Smooth muscle cell (in vitro differentiated cells): Measurements from ENCODE around the gene ASAP3. TPM values are rescaled to one million over a fixed set of nuclear protein-coding genes. Genes with fewer than 3 reads are reported as not detected.

ENCODE experiments used
- DNase-seq: peaks from one replicate; lab custom pipeline; 2025; ENCODE audit not compliant: unreplicated experiment; lab: John Stamatoyannopoulos, UW
- H2AFZ ChIP-seq: fragments of 200-600 bp; sonication (generic); 2 replicates; pipeline ENCODE4 v1.6.0; 2016; ENCODE audit warnings: antibody characterized with exemption, low read depth, mild to moderate bottlenecking
- H3F3A ChIP-seq: fragments of 200-600 bp; sonication (generic); 2 replicates; pipeline ENCODE4 v1.6.0; 2017; ENCODE audit warnings: antibody characterized with exemption, low read depth
- H3K27ac ChIP-seq: fragments of 200-600 bp; sonication (generic); 2 replicates; pipeline ENCODE4 v1.5.1; 2016; ENCODE audit warnings: low read depth, mild to moderate bottlenecking
- H3K27me3 ChIP-seq: fragments of 200-600 bp; sonication (generic); 2 replicates; pipeline ENCODE4 v1.6.1; 2016; ENCODE audit warnings: low read depth, mild to moderate bottlenecking
- H3K36me3 ChIP-seq: fragments of 200-600 bp; sonication (generic); 2 replicates; pipeline ENCODE4 v1.5.1; 2016; ENCODE audit warnings: low read depth
- H3K4me1 ChIP-seq: fragments of 200-600 bp; sonication (generic); 2 replicates; pipeline ENCODE4 v1.5.1; 2016; ENCODE audit warnings: low read depth
- H3K4me2 ChIP-seq: fragments of 200-600 bp; sonication (generic); 2 replicates; pipeline ENCODE4 v1.6.0; 2016; ENCODE audit warnings: mild to moderate bottlenecking
- H3K4me3 ChIP-seq: fragments of 200-600 bp; sonication (generic); 2 replicates; pipeline ENCODE4 v1.5.1; 2016; ENCODE audit warnings: mild to moderate bottlenecking
- H3K79me2 ChIP-seq: fragments of 200-600 bp; sonication (generic); 2 replicates; pipeline ENCODE4 v1.6.0; 2016; ENCODE audit warnings: low read depth, mild to moderate bottlenecking
- H3K9ac ChIP-seq: fragments of 200-600 bp; sonication (generic); 2 replicates; pipeline ENCODE4 v1.6.0; 2016; ENCODE audit warnings: low read depth
- H3K9me3 ChIP-seq: fragments of 200-600 bp; sonication (generic); replicated peaks from 2 replicates; pipeline ENCODE4 v1.5.1; 2016; ENCODE audit warnings: low read depth
- H4K20me1 ChIP-seq: fragments of 200-600 bp; sonication (generic); 2 replicates; pipeline ENCODE4 v1.6.0; 2016; ENCODE audit warnings: low read depth
- WGBS: methylation state at CpG from one replicate; pipeline ENCODE4 v1.1.7; 2016; ENCODE audit warnings: low lambda C conversion rate; 5-methylcytosine and 5-hydroxymethylcytosine counted together
- polyA plus RNA-seq: library from polyadenylated mRNA; unstranded; fragments of >200 nt; fragmentation: Nextera tagmentation; extraction: Ambion mirVana; gene quantifications from 2 replicates; pipeline ENCODE4 v1.2.1, GENCODE V29; 2016
- total RNA-seq: library from RNA; depleted of rRNA; stranded (reverse); fragments of >200 nt; gene quantifications from 2 replicates; pipeline ENCODE4 v1.2.3, GENCODE V29; 2014
- TF ChIP-seq, protein P1 (sequence below): fragments of 200-600 bp; sonication (generic); IDR thresholded peaks from 2 replicates; pipeline ENCODE4 v1.5.1; 2017; ENCODE audit warnings: borderline replicate concordance, mild to moderate bottlenecking, antibody characterized with exemption; ENCODE audit not compliant: insufficient read depth, poor library complexity, severe bottlenecking

The ASAP3 gene
- total and polyA plus RNA-seq, 2 experiments from 2014 or later = 16.3 to 28.9 TPM

DNA sequence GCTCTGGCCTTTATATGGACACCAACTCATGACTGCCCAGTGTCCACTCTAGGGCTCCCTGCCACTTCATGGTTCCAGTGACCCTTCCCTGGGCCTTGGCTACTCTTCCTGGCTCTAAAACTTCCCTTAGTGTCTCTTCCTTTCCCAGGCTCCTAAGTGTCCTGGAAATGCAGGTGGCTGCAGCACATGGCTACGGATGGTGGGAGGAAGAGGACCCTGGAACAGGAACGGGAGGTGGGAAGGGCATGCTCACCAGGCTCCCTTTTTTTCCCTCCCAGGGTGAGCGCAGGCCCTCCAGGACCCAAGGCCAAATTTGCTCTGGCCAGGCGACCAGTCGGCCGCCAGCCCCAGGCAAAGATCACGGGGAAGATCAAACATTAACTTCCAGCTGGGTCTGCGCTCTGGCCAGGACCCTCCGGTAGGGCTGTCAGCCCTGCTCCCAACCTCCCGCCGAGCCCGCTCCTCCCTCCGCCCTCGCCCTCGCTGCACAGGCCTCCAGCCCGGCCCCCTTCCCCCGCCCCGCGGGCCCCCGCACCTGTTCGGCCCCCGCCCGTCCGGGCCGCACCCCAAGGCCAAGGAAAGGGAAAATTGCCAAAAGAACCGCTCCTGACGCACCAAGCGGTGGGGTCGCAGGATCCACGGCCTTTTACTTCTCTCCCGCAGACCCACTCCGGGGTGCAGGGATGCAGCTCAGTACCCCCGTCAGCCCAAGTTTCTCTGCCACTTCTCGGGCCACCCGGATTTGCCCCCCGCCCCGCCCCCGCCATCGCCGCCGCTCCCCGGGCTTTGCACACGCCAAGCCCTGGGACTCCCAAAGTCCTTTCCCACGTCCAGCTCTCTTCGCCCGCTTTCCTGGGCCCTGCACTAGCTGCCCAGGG is 60.3 kb downstream of the ASAP3 start:
- no peaks in the 10 kb centered on the region for H3K36me3 ChIP-seq
- no peaks in the 10 kb centered on the region for H4K20me1 ChIP-seq
- WGBS = 18% methylated on average over 32 of the region's 46 CpGs
- DNase-seq = no peak
- H3K4me2 ChIP-seq = peak overlapping the region; percentile 97
- H3K27ac ChIP-seq = no peak overlapping the region
- H3K9me3 ChIP-seq = no peaks in the 10 kb centered on the region
- TF ChIP-seq, protein P1, sequence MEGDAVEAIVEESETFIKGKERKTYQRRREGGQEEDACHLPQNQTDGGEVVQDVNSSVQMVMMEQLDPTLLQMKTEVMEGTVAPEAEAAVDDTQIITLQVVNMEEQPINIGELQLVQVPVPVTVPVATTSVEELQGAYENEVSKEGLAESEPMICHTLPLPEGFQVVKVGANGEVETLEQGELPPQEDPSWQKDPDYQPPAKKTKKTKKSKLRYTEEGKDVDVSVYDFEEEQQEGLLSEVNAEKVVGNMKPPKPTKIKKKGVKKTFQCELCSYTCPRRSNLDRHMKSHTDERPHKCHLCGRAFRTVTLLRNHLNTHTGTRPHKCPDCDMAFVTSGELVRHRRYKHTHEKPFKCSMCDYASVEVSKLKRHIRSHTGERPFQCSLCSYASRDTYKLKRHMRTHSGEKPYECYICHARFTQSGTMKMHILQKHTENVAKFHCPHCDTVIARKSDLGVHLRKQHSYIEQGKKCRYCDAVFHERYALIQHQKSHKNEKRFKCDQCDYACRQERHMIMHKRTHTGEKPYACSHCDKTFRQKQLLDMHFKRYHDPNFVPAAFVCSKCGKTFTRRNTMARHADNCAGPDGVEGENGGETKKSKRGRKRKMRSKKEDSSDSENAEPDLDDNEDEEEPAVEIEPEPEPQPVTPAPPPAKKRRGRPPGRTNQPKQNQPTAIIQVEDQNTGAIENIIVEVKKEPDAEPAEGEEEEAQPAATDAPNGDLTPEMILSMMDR = no peak
- no peaks in the 10 kb centered on the region for H3K27me3 ChIP-seq
- peak overlapping the region; percentile 60 for H3K4me3 ChIP-seq
- peaks cover 3% of the 10 kb centered on the region for H3F3A ChIP-seq
- H3K9ac ChIP-seq = no peak overlapping the region
- H2AFZ ChIP-seq = peak overlapping the region; percentile 84
- no peaks in the 10 kb centered on the region for H3K79me2 ChIP-seq
- H3K4me1 ChIP-seq = peaks cover 8% of the 10 kb centered on the region

DNA sequence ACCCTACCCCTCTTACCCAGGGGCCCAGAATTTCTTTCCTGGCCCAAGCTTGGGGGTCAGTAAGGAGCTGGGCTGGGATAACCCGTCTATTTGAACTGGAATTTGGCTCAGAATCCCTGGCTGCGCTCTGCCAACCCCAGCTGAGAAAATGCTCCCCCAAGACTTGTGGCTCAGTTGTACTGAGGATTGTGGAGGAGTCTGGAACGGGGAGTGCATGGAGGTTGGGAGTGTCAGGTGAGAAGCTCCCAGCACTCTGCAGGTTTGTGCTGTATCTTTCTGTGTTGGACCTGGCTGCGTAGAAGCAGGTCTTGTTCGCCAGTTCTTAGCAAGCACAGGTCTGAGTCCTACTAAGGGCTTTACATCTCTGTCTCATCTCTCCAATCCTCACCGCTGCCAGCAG is 61.0 kb downstream of the ASAP3 start:
- peak overlapping the region; percentile 60 for H3K4me3 ChIP-seq
- no peak overlapping the region for H3K9ac ChIP-seq

DNA sequence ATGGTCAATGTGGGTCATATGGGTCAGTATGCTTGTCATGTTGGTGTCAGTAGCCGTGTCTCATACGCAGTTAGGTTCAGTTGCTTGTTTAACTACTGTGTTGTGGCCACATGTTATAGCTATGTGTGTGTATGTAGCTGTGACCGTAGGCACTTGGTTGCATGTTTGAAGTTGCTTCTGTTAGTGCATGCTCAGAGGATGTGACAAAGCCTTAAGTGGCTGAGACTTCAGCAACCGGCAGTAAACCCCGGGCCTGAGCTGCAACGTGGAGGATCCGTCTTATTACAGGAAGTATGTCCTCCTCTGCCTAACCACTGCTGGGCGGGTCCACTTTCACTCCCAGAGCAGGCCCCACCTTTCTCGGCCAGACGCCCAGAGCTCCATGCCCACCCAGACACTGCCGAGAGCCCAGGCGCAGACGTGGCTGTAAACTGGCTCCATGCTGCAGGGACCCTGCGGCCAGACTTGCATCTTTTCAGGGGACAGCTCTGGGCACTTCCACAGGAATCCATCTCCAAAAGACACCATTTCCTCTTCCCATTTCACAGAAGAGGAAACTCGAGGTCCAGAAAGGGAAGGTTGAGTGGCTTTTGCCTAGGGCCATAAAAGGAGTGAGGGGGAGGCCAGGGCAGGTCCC is 61.6 kb downstream of the ASAP3 start:
- Histone ChIP-seq H3K79me2 (no peaks in the 10 kb centered on the region), H3K27ac (peak overlapping the region; percentile 47), H3K4me3 (no peak overlapping the region), H3K9me3 (no peaks in the 10 kb centered on the region), H3K4me1 (peaks cover 8% of the 10 kb centered on the region), H3K36me3 (no peaks in the 10 kb centered on the region), H4K20me1 (no peaks in the 10 kb centered on the region), H2AFZ (no peak overlapping the region), H3F3A (peaks cover 3% of the 10 kb centered on the region), H3K9ac (no peak overlapping the region), H3K27me3 (no peaks in the 10 kb centered on the region), H3K4me2 (peak overlapping the region; percentile 97)
- peak; percentile 48 for DNase-seq
- TF ChIP-seq, protein P1 = no peak
- WGBS = 36% methylated on average over 15 of the region's 15 CpGs

More for the DNA sequence above, 61.0 kb downstream of the ASAP3 start:
- Histone ChIP-seq H3K9me3 (no peaks in the 10 kb centered on the region), H3K36me3 (no peaks in the 10 kb centered on the region), H4K20me1 (no peaks in the 10 kb centered on the region), H3K4me2 (peak overlapping the region; percentile 97), H3K27ac (no peak overlapping the region), H3K27me3 (no peaks in the 10 kb centered on the region), H3K79me2 (no peaks in the 10 kb centered on the region), H3K4me1 (peaks cover 8% of the 10 kb centered on the region), H2AFZ (no peak overlapping the region), H3F3A (peaks cover 3% of the 10 kb centered on the region)
- TF ChIP-seq, protein P1 = no peak
- no peak for DNase-seq
- 85% methylated on average over 5 of the region's 6 CpGs for WGBS
